ENCODE measurements around the gene FAM227B.

- TF ChIP-seq CTCF (conservative IDR thresholded peaks at IDR 0.05 in 1 of 2, IDR thresholded peaks at IDR 0.05 in 1 of 2; ENCODE audit: low read depth in 1 of 2, low read length in 2 of 2) (no peak), EZH2 (IDR thresholded peaks at IDR 0.05; ENCODE audit: low read length, missing control alignments) (no peak)
Measured at GRCh38 chr15:49627407-49627877, 6.8 kb upstream of the FAM227B start.
